Neural cell (in vitro differentiated cells): ENCODE results near the gene MYH2.

Experiments
- TAF1 ChIP-seq: IDR thresholded peaks from 2 replicates; pipeline ENCODE4 v1.6.1; 2012; ENCODE audit warnings: low read depth
- TF ChIP-seq, protein P1 (sequence below): IDR thresholded peaks from 2 replicates; pipeline ENCODE4 v1.6.1; 2012; ENCODE audit warnings: borderline replicate concordance

DNA sequence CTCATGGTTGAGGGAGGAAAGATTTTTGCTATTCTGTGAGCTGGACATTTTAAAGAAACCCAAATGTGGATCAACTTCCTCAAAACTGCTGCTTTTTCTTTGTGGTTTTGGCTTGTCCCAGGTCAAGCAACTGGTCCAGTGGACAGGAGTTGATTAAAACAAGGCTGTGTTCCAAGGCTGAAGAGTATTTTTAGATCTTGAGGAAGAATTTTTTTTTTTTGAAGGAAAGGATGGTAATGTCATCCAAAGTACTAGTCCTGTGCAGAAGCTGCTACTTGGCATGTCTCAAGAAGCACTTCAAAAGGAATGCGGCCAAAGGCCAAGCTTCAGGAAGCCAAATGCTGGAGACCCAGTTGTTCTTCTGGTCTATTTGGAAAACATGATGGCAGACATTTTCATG is 8.0 kb upstream of the MYH2 start:
- no peak for TF ChIP-seq TAF1
- TF ChIP-seq, protein P1, sequence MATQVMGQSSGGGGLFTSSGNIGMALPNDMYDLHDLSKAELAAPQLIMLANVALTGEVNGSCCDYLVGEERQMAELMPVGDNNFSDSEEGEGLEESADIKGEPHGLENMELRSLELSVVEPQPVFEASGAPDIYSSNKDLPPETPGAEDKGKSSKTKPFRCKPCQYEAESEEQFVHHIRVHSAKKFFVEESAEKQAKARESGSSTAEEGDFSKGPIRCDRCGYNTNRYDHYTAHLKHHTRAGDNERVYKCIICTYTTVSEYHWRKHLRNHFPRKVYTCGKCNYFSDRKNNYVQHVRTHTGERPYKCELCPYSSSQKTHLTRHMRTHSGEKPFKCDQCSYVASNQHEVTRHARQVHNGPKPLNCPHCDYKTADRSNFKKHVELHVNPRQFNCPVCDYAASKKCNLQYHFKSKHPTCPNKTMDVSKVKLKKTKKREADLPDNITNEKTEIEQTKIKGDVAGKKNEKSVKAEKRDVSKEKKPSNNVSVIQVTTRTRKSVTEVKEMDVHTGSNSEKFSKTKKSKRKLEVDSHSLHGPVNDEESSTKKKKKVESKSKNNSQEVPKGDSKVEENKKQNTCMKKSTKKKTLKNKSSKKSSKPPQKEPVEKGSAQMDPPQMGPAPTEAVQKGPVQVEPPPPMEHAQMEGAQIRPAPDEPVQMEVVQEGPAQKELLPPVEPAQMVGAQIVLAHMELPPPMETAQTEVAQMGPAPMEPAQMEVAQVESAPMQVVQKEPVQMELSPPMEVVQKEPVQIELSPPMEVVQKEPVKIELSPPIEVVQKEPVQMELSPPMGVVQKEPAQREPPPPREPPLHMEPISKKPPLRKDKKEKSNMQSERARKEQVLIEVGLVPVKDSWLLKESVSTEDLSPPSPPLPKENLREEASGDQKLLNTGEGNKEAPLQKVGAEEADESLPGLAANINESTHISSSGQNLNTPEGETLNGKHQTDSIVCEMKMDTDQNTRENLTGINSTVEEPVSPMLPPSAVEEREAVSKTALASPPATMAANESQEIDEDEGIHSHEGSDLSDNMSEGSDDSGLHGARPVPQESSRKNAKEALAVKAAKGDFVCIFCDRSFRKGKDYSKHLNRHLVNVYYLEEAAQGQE: no peak
